ENCODE measurements around the gene BASP1. TPM values are rescaled to one million over a fixed set of nuclear protein-coding genes. Genes with fewer than 3 reads are reported as not detected.
A peak's percentile ranks its signal among the peaks of the same experiment; 100 is the strongest.
"Not testable (repeated sequence)": the region's sequence is repeated elsewhere in the genome, so short reads cannot be mapped to it uniquely, and the experiment has no call there.

Gene BASP1
- total and polyA plus RNA-seq, 4 donors, result 113 to 700 (median 372) TPM

DNA sequence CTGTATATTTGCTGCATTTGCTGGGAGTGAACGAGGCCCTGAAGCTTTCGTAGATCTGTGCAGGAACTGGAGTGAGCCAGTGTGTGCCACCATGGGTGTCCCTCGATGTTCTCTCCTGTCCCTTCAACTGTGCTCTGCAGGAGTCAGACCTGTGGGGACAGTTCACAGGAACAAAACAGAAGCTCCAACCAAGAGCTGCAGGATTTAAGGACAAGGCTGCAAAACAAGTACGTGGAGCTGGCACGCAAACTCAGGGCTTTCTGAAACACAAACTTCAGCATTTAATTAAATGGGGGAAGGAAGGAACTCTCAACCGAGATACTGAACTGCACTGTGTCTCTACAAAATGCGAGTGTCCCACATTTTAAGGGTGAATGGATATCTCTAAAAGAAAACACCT, 24.2 kb downstream of the BASP1 start:
- no peaks in the 10 kb centered on the region for H3K36me3 ChIP-seq (ENCODE audit: control insufficient read depth, insufficient read depth, low read length)

DNA sequence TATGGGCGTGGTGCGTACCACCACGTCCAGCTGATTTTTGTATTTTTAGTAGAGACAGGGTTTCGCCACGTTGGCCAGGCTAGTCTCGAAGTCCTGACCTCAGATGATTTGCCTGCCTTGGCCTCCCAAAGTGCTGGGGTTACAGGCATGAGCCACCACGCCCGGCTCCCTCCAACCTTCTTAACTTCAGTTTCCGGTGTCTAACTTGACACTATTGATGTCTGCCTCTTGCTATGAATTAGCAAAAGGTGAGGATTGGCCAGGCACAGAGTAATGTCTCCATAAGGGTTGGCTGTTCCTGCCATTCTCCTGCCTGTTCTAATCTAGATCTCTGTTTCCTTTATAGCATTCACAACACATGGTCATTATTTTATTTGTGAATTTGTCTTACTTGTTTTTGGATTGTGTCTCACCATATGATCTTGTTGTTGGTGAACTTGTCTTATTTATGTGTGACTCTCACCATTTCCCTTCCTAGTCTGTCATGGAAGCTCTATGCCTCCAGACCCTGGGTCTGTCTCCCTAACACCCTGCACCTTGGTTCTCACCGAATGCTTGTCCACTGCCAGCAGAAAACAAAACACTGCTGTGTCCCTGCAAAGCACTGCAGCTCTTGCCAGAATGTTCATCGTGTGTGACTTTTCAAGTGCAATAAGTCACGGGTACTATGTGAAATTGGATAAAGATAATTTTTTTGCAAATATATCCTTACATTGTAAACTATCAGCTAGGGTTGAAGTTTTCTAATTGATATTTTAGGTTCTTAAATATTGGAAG, 26.0 kb downstream of the BASP1 start:
- no peaks in the 10 kb centered on the region for H3K27me3 ChIP-seq (ENCODE audit: control insufficient read depth, insufficient read depth, low read length)
- H3K4me1 ChIP-seq (ENCODE audit: control insufficient read depth, insufficient read depth, low read length), result peaks cover 7% of the 10 kb centered on the region
- H3K36me3 ChIP-seq (ENCODE audit: control insufficient read depth, insufficient read depth, low read length), result peaks cover 2% of the 10 kb centered on the region
- no peaks in the 10 kb centered on the region for H3K9me3 ChIP-seq (ENCODE audit: control insufficient read depth, insufficient read depth, low read length)
- H3K27ac ChIP-seq (ENCODE audit: low read depth, low read length), result no peak overlapping the region
- no peak for DNase-seq (ENCODE audit: low read depth in 4 of 6, low spot score in 6 of 6)
- 75% methylated on average over 4 of the region's 12 CpGs for WGBS (ENCODE audit: insufficient coverage)
- H3K4me3 ChIP-seq (ENCODE audit: low read depth, low read length), result no peak overlapping the region

More for the DNA sequence above, 24.2 kb downstream of the BASP1 start:
- DNase-seq (ENCODE audit: low read depth in 4 of 6, low spot score in 6 of 6), result no peak
- Histone ChIP-seq H3K9me3 (ENCODE audit: control insufficient read depth, insufficient read depth, low read length) (no peaks in the 10 kb centered on the region), H3K27me3 (ENCODE audit: control insufficient read depth, insufficient read depth, low read length) (no peaks in the 10 kb centered on the region), H3K4me3 (ENCODE audit: low read depth, low read length) (no peak overlapping the region), H3K27ac (ENCODE audit: low read depth, low read length) (no peak overlapping the region), H3K4me1 (ENCODE audit: control insufficient read depth, insufficient read depth, low read length) (peaks cover 6% of the 10 kb centered on the region)
- WGBS (ENCODE audit: insufficient coverage), result 27% methylated on average over 4 of the region's 7 CpGs

DNA sequence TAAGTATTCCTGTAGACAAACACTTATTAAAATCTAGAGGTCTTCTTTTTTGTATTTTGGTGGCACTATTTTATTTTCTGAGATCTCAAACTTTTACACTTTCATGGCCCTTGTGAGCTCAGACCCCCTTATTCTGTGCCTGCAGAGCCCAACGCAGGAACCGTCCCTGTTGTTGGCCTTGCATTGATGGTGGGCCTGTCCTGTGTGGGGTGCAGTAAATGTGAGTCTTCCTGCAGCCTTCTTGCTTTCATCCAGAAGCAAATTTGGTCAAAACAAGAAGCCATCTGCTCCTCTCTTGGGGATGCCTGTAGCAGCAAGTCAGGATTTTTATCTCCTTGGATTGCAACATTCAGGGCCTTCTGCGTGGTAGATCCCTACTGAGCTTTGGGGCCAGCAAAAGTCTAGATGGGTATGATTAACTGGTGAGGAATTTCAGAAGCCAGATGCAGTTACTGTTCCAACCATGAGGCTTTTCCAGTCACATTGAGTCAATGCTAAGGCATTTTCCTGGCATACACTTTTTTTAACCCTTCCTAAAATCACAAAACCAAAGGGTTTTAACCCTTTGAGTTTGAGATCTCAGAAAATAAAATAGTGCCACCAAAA, 31.7 kb downstream of the BASP1 start:
- no CpG with 5 or more reads among the region's 3 CpGs for WGBS (ENCODE audit: insufficient coverage)
- peaks cover 4% of the 10 kb centered on the region for H3K4me1 ChIP-seq (ENCODE audit: control insufficient read depth, insufficient read depth, low read length)
- peaks cover 2% of the 10 kb centered on the region for H3K36me3 ChIP-seq (ENCODE audit: control insufficient read depth, insufficient read depth, low read length)
- no peaks in the 10 kb centered on the region for H3K9me3 ChIP-seq (ENCODE audit: control insufficient read depth, insufficient read depth, low read length)
- no peak overlapping the region for H3K4me3 ChIP-seq (ENCODE audit: low read depth, low read length)
- DNase-seq (ENCODE audit: low read depth in 4 of 6, low spot score in 6 of 6), result no peak
- no peaks in the 10 kb centered on the region for H3K27me3 ChIP-seq (ENCODE audit: control insufficient read depth, insufficient read depth, low read length)
- no peak overlapping the region for H3K27ac ChIP-seq (ENCODE audit: low read depth, low read length)

DNA sequence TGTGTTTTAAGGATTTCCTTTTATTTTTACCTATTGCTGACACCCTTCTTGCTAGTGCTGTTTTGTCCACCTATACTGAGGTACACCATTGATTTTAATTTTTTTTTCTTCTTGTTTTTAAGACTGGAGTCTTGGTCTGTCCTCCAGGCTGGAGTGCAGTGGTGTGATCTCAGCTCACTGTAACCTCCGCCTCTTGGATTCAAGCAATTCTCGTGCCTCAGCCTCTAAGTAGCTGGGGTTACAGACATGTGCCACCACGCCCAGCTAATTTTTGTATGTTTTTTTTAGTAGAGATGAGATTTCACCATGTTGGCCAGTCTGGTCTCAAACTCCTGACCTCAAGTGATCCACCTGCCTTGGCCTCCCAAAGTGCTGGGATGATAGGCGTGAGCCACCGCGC, 32.4 kb downstream of the BASP1 start:
- H3K4me3 ChIP-seq (ENCODE audit: low read depth, low read length); H3K9me3 ChIP-seq (ENCODE audit: control insufficient read depth, insufficient read depth, low read length); H3K36me3 ChIP-seq (ENCODE audit: control insufficient read depth, insufficient read depth, low read length); H3K27ac ChIP-seq (ENCODE audit: low read depth, low read length); DNase-seq (ENCODE audit: low read depth in 4 of 6, low spot score in 6 of 6); H3K4me1 ChIP-seq (ENCODE audit: control insufficient read depth, insufficient read depth, low read length); H3K27me3 ChIP-seq (ENCODE audit: control insufficient read depth, insufficient read depth, low read length): not testable (repeated sequence)
- 89% methylated on average over 3 of the region's 6 CpGs for WGBS (ENCODE audit: insufficient coverage)

DNA sequence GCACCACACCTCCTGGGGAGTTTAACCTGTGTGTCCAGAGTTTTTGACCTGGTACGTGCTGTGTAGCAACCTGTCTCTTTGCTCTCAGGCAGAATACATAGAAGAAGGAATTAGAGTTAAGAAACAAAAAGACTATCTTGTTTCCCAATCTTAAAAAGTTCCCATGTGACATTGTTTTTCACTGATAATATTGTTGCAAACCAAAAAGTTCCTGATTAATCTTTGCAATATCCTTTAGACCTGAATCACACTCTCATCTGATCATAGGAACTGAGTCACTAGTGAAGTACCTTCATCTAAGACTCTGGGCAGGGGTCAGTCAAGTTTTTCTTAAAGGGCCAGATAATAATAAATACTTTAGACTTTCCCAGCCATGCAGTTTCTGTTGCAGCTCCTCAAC, 35.1 kb downstream of the BASP1 start:
- no peaks in the 10 kb centered on the region for H3K27me3 ChIP-seq (ENCODE audit: control insufficient read depth, insufficient read depth, low read length)
- H3K4me1 ChIP-seq (ENCODE audit: control insufficient read depth, insufficient read depth, low read length), result no peaks in the 10 kb centered on the region
- H3K36me3 ChIP-seq (ENCODE audit: control insufficient read depth, insufficient read depth, low read length), result no peaks in the 10 kb centered on the region
- no CpG with 5 or more reads among the region's 1 CpG for WGBS (ENCODE audit: insufficient coverage)
- H3K27ac ChIP-seq (ENCODE audit: low read depth, low read length), result no peak overlapping the region
- no peak for DNase-seq (ENCODE audit: low read depth in 4 of 6, low spot score in 6 of 6)
- H3K9me3 ChIP-seq (ENCODE audit: control insufficient read depth, insufficient read depth, low read length), result no peaks in the 10 kb centered on the region
- no peak overlapping the region for H3K4me3 ChIP-seq (ENCODE audit: low read depth, low read length)

DNA sequence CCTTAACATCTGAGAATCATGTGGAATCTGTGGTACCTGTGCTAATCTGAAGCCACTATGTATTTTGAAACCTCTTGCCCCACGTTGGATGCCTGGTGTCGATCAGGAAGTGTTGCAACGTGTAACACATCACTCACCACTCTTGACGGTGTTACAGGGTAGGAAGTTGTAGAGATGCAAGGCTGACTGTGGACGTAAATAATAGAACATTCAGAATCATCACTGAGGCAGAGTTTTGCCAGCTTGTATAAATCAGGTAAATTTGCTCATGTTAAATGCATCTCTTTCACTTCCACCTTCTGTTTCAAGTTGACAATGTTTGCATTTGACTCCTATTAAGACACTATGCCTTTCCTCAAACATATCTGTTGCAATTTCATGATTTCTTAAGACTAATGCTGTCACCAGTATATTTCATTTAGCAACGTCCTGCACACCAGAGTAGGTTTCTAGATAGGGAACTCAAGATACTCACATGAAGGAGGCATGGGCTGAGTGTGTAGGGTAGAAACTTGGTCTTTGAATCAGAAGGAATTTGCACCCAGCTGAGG, 38.1 kb downstream of the BASP1 start:
- H3K4me1 ChIP-seq (ENCODE audit: control insufficient read depth, insufficient read depth, low read length), result peaks cover 3% of the 10 kb centered on the region
- H3K27ac ChIP-seq (ENCODE audit: low read depth, low read length), result no peak overlapping the region
- no peaks in the 10 kb centered on the region for H3K36me3 ChIP-seq (ENCODE audit: control insufficient read depth, insufficient read depth, low read length)
- no peaks in the 10 kb centered on the region for H3K27me3 ChIP-seq (ENCODE audit: control insufficient read depth, insufficient read depth, low read length)
- H3K9me3 ChIP-seq (ENCODE audit: control insufficient read depth, insufficient read depth, low read length), result no peaks in the 10 kb centered on the region
- H3K4me3 ChIP-seq (ENCODE audit: low read depth, low read length), result no peak overlapping the region
- WGBS (ENCODE audit: insufficient coverage), result 100% methylated on average over 4 of the region's 6 CpGs
- no peak for DNase-seq (ENCODE audit: low read depth in 4 of 6, low spot score in 6 of 6)

DNA sequence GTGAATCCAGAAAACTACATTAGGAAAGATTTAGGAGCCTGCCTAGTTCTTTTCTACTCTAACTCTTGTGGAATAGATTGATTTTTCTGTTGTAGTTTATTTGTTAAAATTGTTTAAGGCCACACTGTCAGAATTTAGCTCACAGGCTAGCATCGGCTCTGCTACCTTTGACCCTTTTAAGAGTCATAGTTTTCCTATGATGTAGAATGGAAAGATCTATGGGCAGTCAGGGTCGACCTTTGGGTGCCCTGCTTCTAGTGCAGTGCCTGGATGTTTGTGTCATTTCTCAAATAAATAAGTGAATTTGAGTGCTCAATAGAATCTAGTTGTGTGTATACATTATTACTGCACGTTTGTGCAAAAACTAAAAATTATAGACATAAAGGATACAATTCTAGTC, 38.7 kb downstream of the BASP1 start:
- WGBS (ENCODE audit: insufficient coverage), result 75% methylated on average over 1 of the region's 3 CpGs
- Histone ChIP-seq H3K4me1 (ENCODE audit: control insufficient read depth, insufficient read depth, low read length) (peaks cover 3% of the 10 kb centered on the region), H3K27ac (ENCODE audit: low read depth, low read length) (no peak overlapping the region)

DNA sequence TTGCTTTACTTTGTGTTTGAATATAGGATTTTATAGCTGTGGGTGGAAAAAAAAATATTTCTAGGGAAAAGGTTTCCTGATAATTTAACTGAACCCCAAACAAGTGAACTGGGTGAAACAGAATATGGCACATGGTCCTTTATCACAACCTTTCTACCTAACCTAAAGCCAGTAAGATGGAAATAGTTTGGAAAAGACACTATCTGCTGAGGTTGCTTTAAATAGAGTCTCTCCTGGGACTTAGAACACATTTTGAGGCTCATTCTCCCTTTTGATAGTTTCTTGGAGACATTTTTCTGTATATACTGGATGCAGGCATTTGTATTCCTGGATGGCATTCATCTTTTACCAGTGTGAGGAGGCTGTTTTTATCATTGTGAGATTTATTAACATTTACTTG, 39.4 kb downstream of the BASP1 start:
- H3K36me3 ChIP-seq (ENCODE audit: control insufficient read depth, insufficient read depth, low read length), result no peaks in the 10 kb centered on the region
- H3K4me1 ChIP-seq (ENCODE audit: control insufficient read depth, insufficient read depth, low read length), result peaks cover 3% of the 10 kb centered on the region
- H3K27ac ChIP-seq (ENCODE audit: low read depth, low read length), result no peak overlapping the region
- H3K27me3 ChIP-seq (ENCODE audit: control insufficient read depth, insufficient read depth, low read length), result no peaks in the 10 kb centered on the region
- no peaks in the 10 kb centered on the region for H3K9me3 ChIP-seq (ENCODE audit: control insufficient read depth, insufficient read depth, low read length)
- H3K4me3 ChIP-seq (ENCODE audit: low read depth, low read length), result no peak overlapping the region
- DNase-seq (ENCODE audit: low read depth in 4 of 6, low spot score in 6 of 6), result no peak

More for the DNA sequence above, 38.7 kb downstream of the BASP1 start:
- H3K36me3 ChIP-seq (ENCODE audit: control insufficient read depth, insufficient read depth, low read length), result no peaks in the 10 kb centered on the region
- no peak for DNase-seq (ENCODE audit: low read depth in 4 of 6, low spot score in 6 of 6)
- no peaks in the 10 kb centered on the region for H3K27me3 ChIP-seq (ENCODE audit: control insufficient read depth, insufficient read depth, low read length)
- H3K9me3 ChIP-seq (ENCODE audit: control insufficient read depth, insufficient read depth, low read length), result no peaks in the 10 kb centered on the region
- H3K4me3 ChIP-seq (ENCODE audit: low read depth, low read length), result no peak overlapping the region

DNA sequence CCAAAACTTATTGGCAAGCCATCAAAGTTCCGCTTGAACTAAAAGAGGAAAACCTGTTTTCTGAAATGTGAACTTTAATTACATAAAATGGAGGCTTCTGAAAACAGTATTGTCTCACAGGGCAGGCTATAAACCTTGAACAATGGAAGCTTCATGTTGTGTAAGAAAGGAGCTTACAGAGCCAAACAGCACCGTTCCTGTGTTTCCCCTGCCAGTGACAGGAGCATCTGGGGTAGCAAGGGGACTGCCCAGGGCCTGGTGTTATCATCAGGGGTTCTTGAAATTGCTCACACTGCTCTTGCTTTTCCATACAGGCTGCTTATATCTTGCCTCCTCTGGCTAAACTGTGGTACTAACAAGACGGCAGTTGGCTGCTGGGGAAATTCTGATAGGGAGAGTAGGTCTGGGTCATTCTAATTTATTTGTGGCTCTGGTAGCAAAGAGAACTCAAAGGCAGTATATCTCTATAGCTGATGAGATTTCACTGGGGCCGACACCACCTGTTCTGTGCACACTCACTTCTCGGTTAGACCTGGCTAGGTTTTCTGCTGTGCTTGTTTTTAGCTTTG, 40.4 kb downstream of the BASP1 start:
- DNase-seq (ENCODE audit: low read depth in 4 of 6, low spot score in 6 of 6), result peak in 1 of 6 donors; percentile 41
- H3K4me3 ChIP-seq (ENCODE audit: low read depth, low read length), result no peak overlapping the region
- no peaks in the 10 kb centered on the region for H3K27me3 ChIP-seq (ENCODE audit: control insufficient read depth, insufficient read depth, low read length)
- WGBS (ENCODE audit: insufficient coverage), result 40% methylated on average over 2 of the region's 5 CpGs
- H3K36me3 ChIP-seq (ENCODE audit: control insufficient read depth, insufficient read depth, low read length), result no peaks in the 10 kb centered on the region
- H3K27ac ChIP-seq (ENCODE audit: low read depth, low read length), result no peak overlapping the region
- H3K9me3 ChIP-seq (ENCODE audit: control insufficient read depth, insufficient read depth, low read length), result no peaks in the 10 kb centered on the region
- H3K4me1 ChIP-seq (ENCODE audit: control insufficient read depth, insufficient read depth, low read length), result peaks cover 3% of the 10 kb centered on the region
